NK-92 treated with Interleukin-12 subunit alpha and Interleukin-12 subunit beta, amount 100 ng/mL, for 24 hours (cell line): ENCODE measurements around the gene PRKCA.
"Not testable (repeated sequence)": the region's sequence is repeated elsewhere in the genome, so short reads cannot be mapped to it uniquely, and the experiment has no call there.

Experiments
- DNase-seq: peaks from one replicate; lab custom pipeline; 2025; lab: John Stamatoyannopoulos, UW

Gene PRKCA

GRCh38 chr17:66489576-66489975 is 187.2 kb downstream of the PRKCA start:
- DNase-seq = not testable (repeated sequence)

DNA sequence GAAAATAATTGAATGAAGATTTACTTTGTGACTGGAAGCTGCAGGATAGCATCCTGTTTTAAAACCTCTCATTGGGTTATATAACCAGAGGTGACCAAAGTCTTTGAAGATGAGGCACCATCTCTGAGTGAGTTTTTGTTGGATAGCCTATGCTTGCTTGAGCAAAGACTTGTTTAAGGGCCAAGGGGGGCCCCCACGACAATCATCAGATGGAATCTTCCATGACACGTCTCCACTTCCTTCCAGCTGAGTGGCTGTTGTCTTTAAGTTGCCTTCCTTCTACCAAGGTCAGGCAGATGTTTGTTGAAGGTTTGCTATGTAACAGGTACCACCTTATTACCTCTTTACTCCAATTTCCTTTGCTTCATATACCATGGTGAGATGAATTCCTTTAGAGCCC is 188.8 kb downstream of the PRKCA start:
- no peak for DNase-seq

- no peak for DNase-seq
These were observed 189.3 kb downstream of the PRKCA start for GRCh38 chr17:66491665-66492064.

- DNase-seq = no peak
These were observed 189.7 kb downstream of the PRKCA start for GRCh38 chr17:66492080-66492479.

DNA sequence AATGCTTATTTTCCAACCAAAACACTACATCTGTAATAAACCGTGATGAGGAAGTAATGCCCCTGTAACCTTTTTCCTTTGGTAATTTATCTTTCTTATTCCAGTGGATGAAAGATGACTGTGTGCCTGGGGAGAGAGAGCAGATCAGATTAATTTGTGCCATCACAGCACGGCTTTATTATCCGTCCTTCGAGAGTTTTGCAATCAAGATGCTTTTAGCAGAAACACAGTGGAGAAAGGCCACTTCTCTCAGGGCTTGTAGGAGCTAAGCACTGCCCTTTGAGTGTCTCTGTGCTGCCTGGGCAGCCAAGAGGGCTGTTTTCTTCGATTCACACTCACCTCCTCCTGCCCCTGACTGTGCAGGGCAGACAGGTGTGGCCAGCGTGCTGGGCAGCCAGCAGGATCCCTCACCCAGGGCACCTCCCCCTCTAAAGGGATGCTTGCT is 190.2 kb downstream of the PRKCA start:
- no peak for DNase-seq

- DNase-seq = no peak
These were observed 191.0 kb downstream of the PRKCA start for GRCh38 chr17:66493283-66494019.

- no peak for DNase-seq
These were observed 191.8 kb downstream of the PRKCA start for GRCh38 chr17:66494023-66494803.

GRCh38 chr17:66495035-66495434 is 192.6 kb downstream of the PRKCA start:
- no peak for DNase-seq

DNA sequence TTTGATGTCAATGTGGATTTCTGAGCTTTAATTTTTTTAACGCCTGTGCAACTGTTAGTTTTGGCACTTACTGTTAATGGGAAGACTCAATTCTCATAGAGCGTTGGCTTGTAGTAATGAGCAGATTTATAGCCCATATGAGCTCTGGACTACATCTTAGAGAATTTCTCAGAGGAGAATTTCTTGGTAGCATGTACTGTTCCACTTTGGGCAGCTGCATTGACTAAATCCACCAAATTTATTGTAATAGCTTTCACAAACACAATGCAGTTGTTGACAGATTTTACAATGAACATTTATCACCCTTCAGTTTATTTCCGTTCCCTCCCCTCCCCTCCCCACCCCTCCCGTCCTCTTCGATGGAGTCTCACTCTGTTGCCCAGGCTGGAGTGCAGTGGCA is 193.9 kb downstream of the PRKCA start:
- no peak for DNase-seq

GRCh38 chr17:66498580-66498979 is 196.2 kb downstream of the PRKCA start:
- no peak for DNase-seq

- no peak for DNase-seq
These were observed 204.2 kb downstream of the PRKCA start for GRCh38 chr17:66506641-66507040.

- no peak for DNase-seq
These were observed 204.9 kb downstream of the PRKCA start for GRCh38 chr17:66507103-66507923.

GRCh38 chr17:66507982-66508760 is 205.8 kb downstream of the PRKCA start:
- no peak for DNase-seq

GRCh38 chr17:66508896-66509844 is 206.8 kb downstream of the PRKCA start:
- DNase-seq = no peak

DNA sequence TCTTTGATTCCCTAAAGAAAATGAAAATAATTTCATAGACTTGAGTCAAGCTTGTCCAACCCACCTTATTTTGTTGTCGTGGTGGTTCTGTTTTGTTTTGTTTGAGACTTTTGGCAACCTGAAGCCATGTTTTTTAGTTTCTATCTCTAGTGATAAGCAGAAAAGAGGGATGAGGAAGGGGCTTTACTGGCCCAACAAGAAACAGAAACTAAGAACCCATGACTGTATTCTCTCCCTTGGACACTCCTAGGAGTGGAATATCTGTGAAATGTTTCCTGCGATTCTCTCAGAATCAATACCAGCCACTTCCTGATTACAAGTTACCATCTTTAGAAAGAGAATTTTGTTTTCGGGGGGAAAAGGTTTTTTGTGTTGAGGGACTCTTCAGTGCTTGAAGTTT is 207.5 kb downstream of the PRKCA start:
- DNase-seq = no peak

- no peak for DNase-seq
These were observed 208.7 kb downstream of the PRKCA start for GRCh38 chr17:66511135-66511534.

DNA sequence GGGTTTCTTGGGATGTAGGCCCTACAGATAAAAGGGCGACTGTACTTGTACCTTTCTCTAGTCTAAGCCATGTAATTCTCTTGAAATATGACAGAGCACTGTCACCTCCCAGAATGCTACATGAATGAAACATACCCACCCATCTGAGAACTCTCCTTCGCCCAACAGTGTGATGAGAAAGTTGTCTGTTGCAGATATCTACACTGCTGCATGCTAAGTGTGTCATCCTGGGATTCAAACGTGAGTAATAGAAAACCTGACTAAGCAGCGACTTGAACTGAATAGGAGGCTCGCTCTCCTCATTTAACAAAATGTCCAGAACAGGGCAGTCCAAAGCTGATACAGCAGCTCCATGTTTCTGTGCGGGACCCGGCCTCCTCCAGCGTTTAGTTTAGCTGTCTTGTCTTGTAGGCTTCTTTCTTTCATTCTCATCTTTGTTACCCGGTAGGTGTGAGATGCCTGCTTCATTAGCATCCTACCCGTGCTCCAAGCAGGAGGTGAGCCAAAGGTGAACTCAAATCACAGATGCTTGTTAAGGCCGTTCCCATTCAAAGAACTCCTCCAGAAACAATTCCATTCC is 211.9 kb downstream of the PRKCA start:
- DNase-seq = no peak

DNA sequence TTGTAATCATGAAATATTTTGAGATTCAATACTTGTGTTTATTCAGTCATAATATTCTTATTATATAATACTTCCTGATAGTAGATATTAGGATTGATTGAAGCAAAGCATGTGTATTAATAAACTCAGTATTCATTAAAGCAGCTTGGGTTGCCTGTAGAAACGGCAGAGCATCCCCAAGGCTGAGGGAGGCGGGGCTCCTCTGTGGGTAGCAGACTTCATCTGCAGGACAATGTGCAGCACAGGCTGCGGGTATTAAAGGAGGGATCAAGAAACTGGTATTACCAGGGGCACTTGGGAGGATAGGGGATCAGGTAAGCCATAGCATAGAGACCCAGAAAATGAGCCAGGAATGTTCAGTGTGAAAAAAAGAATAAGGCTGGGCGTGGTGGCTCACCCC is 213.6 kb downstream of the PRKCA start:
- DNase-seq = no peak

- DNase-seq = no peak
These were observed 215.1 kb downstream of the PRKCA start for GRCh38 chr17:66517336-66518009.

DNA sequence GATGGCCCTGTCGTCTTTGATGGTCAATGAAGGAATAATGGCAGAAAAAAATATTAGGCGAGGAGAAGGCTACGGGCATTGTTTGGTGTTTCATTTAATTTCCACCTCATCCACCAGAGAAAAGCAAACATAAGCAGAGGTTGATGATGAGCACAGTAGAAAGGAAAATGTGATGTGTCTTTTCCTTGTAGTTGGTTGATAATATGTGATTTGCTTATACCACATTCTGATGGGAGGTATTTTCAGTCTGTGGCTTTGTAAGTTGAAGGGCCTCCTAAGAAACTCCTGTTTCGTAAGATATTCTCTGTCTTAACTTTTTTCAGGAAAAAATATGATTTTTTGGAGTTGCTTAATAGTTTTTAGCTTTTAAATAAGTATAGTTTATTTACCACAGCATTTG is 215.7 kb downstream of the PRKCA start:
- DNase-seq = no peak
